Measurements from ENCODE around the gene NIPBL. TPM values are rescaled to one million over a fixed set of nuclear protein-coding genes. Genes with fewer than 3 reads are reported as not detected.
A peak's percentile ranks its signal among the peaks of the same experiment; 100 is the strongest.
"Not testable (repeated sequence)": the region's sequence is repeated elsewhere in the genome, so short reads cannot be mapped to it uniquely, and the experiment has no call there.

Gene NIPBL
- total and polyA plus RNA-seq, 9 donors = 30.7 to 53.0 (median 42.3) TPM

- DNase-seq = no peak
- 95% methylated on average over 18 of the region's 18 CpGs for WGBS (ENCODE audit: insufficient coverage)
- H3K9me3 ChIP-seq (replicated peaks; ENCODE audit: control insufficient read depth, low read depth, low read length) = no peaks in the 10 kb centered on the region
- no peak overlapping the region for H3K27ac ChIP-seq (ENCODE audit: low read length)
- H3K4me1 ChIP-seq (ENCODE audit: control insufficient read depth, insufficient read depth, low read length) = no peaks in the 10 kb centered on the region
- peaks cover 10% of the 10 kb centered on the region for H3K36me3 ChIP-seq (ENCODE audit: control insufficient read depth, insufficient read depth, low read length)
- H3K27me3 ChIP-seq (ENCODE audit: control insufficient read depth, insufficient read depth, low read length) = no peaks in the 10 kb centered on the region
- H3K4me3 ChIP-seq (ENCODE audit: low read length) = no peak overlapping the region
Observed at GRCh38 chr5:36885566-36886485, 9.3 kb downstream of the NIPBL start.

DNA sequence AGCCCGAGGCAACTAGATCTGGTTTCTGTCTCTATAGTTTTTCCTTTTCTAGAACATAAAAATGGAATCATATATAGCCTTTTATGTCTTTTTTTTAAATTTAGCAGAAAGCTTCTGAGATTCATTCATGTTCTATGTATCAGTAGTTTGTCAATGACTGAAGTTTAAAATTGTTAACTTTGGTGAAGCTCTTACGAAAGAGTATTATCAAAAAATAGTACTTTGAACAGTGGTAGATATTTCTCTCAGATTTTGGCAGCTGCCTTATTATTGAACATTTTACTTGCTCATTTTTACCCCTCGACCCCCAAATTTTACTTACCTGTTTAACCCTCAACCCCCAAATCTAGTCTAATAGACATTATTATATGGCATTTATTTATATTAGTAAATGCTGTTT, 10.2 kb downstream of the NIPBL start:
- H3K4me3 ChIP-seq (ENCODE audit: low read length) = no peak overlapping the region
- no peak overlapping the region for H3K27ac ChIP-seq (ENCODE audit: low read length)
- H3K9me3 ChIP-seq (replicated peaks; ENCODE audit: control insufficient read depth, low read depth, low read length) = no peaks in the 10 kb centered on the region
- H3K4me1 ChIP-seq (ENCODE audit: control insufficient read depth, insufficient read depth, low read length) = no peaks in the 10 kb centered on the region
- no CpG with 5 or more reads among the region's 3 CpGs for WGBS (ENCODE audit: insufficient coverage)
- H3K36me3 ChIP-seq (ENCODE audit: control insufficient read depth, insufficient read depth, low read length) = peaks cover 10% of the 10 kb centered on the region
- H3K27me3 ChIP-seq (ENCODE audit: control insufficient read depth, insufficient read depth, low read length) = no peaks in the 10 kb centered on the region
- DNase-seq = no peak

GRCh38 chr5:36887532-36887931, 11.0 kb downstream of the NIPBL start:
- Histone ChIP-seq H3K27me3 (ENCODE audit: control insufficient read depth, insufficient read depth, low read length) (no peaks in the 10 kb centered on the region), H3K27ac (ENCODE audit: low read length) (no peak overlapping the region), H3K9me3 (replicated peaks; ENCODE audit: control insufficient read depth, low read depth, low read length) (no peaks in the 10 kb centered on the region), H3K4me1 (ENCODE audit: control insufficient read depth, insufficient read depth, low read length) (no peaks in the 10 kb centered on the region), H3K36me3 (ENCODE audit: control insufficient read depth, insufficient read depth, low read length) (peaks cover 10% of the 10 kb centered on the region), H3K4me3 (ENCODE audit: low read length) (no peak overlapping the region)
- DNase-seq = no peak

DNA sequence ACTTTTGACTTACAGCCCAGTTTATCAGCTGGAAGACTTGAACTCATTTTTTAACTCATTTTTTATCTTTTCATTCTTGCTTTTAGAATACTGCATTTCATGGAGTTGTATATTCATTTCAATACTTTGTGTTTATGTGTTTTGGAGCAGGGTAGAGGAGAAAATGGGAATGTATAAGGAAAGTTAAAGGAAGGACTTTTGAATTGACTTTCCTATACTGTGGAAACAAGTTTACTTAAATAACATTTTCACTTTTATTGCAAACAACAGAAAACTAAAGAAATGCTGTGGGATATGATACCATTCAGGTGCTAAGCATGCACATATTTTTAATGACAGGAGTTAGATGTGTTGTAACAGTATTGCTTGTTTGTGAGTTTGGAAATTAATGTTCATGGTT, 11.7 kb downstream of the NIPBL start:
- Histone ChIP-seq H3K27me3 (ENCODE audit: control insufficient read depth, insufficient read depth, low read length) (no peaks in the 10 kb centered on the region), H3K36me3 (ENCODE audit: control insufficient read depth, insufficient read depth, low read length) (peaks cover 10% of the 10 kb centered on the region), H3K4me1 (ENCODE audit: control insufficient read depth, insufficient read depth, low read length) (no peaks in the 10 kb centered on the region), H3K27ac (ENCODE audit: low read length) (no peak overlapping the region), H3K9me3 (replicated peaks; ENCODE audit: control insufficient read depth, low read depth, low read length) (no peaks in the 10 kb centered on the region), H3K4me3 (ENCODE audit: low read length) (no peak overlapping the region)
- no peak for DNase-seq

DNA sequence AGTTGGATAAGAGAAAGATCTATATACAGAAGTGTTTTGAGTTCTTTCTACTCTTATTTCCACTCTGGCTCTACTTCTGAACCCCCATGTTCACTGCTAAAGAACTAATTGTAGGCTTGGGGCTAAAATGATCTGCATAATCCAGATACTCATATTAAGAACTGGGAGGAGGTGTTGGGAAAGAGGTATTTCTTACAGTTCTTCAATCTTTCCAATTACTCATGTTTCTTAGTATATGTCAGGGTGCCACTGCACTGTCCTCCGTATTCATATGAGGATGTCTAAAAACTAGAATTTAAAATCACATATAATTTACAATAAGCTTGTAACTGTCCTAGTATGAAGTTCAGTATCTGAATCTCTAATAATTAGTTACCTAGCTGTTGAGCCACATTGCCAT, 12.7 kb downstream of the NIPBL start:
- no peak for DNase-seq
- no peaks in the 10 kb centered on the region for H3K4me1 ChIP-seq (ENCODE audit: control insufficient read depth, insufficient read depth, low read length)
- no CpG with 5 or more reads among the region's 1 CpG for WGBS (ENCODE audit: insufficient coverage)
- H3K27me3 ChIP-seq (ENCODE audit: control insufficient read depth, insufficient read depth, low read length) = no peaks in the 10 kb centered on the region
- peaks cover 10% of the 10 kb centered on the region for H3K36me3 ChIP-seq (ENCODE audit: control insufficient read depth, insufficient read depth, low read length)
- no peak overlapping the region for H3K4me3 ChIP-seq (ENCODE audit: low read length)
- H3K27ac ChIP-seq (ENCODE audit: low read length) = no peak overlapping the region
- no peaks in the 10 kb centered on the region for H3K9me3 ChIP-seq (replicated peaks; ENCODE audit: control insufficient read depth, low read depth, low read length)

GRCh38 chr5:36891266-36891665, 14.7 kb downstream of the NIPBL start:
- WGBS (ENCODE audit: insufficient coverage) = 100% methylated on average over 1 of the region's 1 CpG
- H3K27ac ChIP-seq (ENCODE audit: low read length) = no peak overlapping the region
- H3K4me1 ChIP-seq (ENCODE audit: control insufficient read depth, insufficient read depth, low read length) = no peaks in the 10 kb centered on the region
- H3K27me3 ChIP-seq (ENCODE audit: control insufficient read depth, insufficient read depth, low read length) = no peaks in the 10 kb centered on the region
- no peaks in the 10 kb centered on the region for H3K9me3 ChIP-seq (replicated peaks; ENCODE audit: control insufficient read depth, low read depth, low read length)
- no peak overlapping the region for H3K4me3 ChIP-seq (ENCODE audit: low read length)
- H3K36me3 ChIP-seq (ENCODE audit: control insufficient read depth, insufficient read depth, low read length) = no peaks in the 10 kb centered on the region
- no peak for DNase-seq

- not testable (repeated sequence) for H3K36me3 ChIP-seq (ENCODE audit: control insufficient read depth, insufficient read depth, low read length)
- WGBS (ENCODE audit: insufficient coverage) = no CpG with 5 or more reads among the region's 6 CpGs
Observed at GRCh38 chr5:36892085-36892830, 15.7 kb downstream of the NIPBL start.

DNA sequence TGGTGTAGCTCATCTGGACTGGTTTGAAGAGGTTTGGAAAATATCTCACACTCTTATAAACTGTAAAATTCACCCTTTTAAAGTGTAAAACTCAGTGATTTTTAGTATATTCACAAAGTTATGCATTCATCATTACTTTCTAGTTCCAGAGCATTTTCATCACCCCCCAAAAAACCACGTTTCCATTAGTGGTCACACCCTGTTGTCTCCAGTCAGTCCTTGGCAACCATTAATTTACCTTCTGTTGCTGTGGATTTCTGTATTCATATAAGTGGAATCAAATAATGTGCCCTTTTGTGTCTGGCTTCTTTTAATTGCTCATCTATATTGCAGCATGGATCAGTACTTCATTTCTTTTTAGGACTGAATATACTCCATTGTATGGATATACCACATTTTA, 18.4 kb downstream of the NIPBL start:
- H3K4me1 ChIP-seq (ENCODE audit: control insufficient read depth, insufficient read depth, low read length) = no peaks in the 10 kb centered on the region
- WGBS (ENCODE audit: insufficient coverage) = no CpG with 5 or more reads among the region's 1 CpG
- no peak overlapping the region for H3K27ac ChIP-seq (ENCODE audit: low read length)
- no peaks in the 10 kb centered on the region for H3K9me3 ChIP-seq (replicated peaks; ENCODE audit: control insufficient read depth, low read depth, low read length)
- H3K4me3 ChIP-seq (ENCODE audit: low read length) = no peak overlapping the region
- H3K27me3 ChIP-seq (ENCODE audit: control insufficient read depth, insufficient read depth, low read length) = no peaks in the 10 kb centered on the region
- DNase-seq = no peak
- no peaks in the 10 kb centered on the region for H3K36me3 ChIP-seq (ENCODE audit: control insufficient read depth, insufficient read depth, low read length)

More at GRCh38 chr5:36892085-36892830, 15.7 kb downstream of the NIPBL start:
- H3K27ac ChIP-seq (ENCODE audit: low read length); DNase-seq; H3K27me3 ChIP-seq (ENCODE audit: control insufficient read depth, insufficient read depth, low read length); H3K4me1 ChIP-seq (ENCODE audit: control insufficient read depth, insufficient read depth, low read length); H3K4me3 ChIP-seq (ENCODE audit: low read length); H3K9me3 ChIP-seq (replicated peaks; ENCODE audit: control insufficient read depth, low read depth, low read length): not testable (repeated sequence)

DNA sequence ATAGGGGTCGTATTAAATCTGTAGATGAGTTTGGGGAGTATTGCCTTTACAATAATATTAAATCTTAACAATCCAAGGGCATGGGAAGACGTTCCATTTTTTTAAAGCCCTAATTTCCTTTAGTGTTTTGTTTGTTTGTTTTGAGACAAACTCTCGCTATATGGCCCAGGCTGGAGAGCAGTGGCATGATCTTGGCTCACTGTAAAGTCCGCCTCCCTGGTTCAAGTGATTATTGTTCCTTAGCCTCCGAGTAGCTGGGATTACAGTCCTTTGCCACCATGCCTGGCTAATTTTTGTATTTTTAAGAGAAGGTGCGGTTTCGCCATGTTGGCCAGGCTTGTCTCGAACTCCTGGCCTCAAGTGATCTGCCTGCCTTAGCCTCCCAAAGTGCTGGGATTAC, 19.9 kb downstream of the NIPBL start:
- H3K4me1 ChIP-seq (ENCODE audit: control insufficient read depth, insufficient read depth, low read length) = no peaks in the 10 kb centered on the region
- H3K27ac ChIP-seq (ENCODE audit: low read length) = no peak overlapping the region
- no peak for DNase-seq
- H3K9me3 ChIP-seq (replicated peaks; ENCODE audit: control insufficient read depth, low read depth, low read length) = no peaks in the 10 kb centered on the region
- H3K27me3 ChIP-seq (ENCODE audit: control insufficient read depth, insufficient read depth, low read length) = no peaks in the 10 kb centered on the region
- WGBS (ENCODE audit: insufficient coverage) = 100% methylated on average over 3 of the region's 8 CpGs
- no peak overlapping the region for H3K4me3 ChIP-seq (ENCODE audit: low read length)
- no peaks in the 10 kb centered on the region for H3K36me3 ChIP-seq (ENCODE audit: control insufficient read depth, insufficient read depth, low read length)

- DNase-seq = peak; percentile 53
- no CpG with 5 or more reads among the region's 1 CpG for WGBS (ENCODE audit: insufficient coverage)
- peaks cover 6% of the 10 kb centered on the region for H3K9me3 ChIP-seq (replicated peaks; ENCODE audit: control insufficient read depth, low read depth, low read length)
- H3K27ac ChIP-seq (ENCODE audit: low read length) = no peak overlapping the region
- no peaks in the 10 kb centered on the region for H3K27me3 ChIP-seq (ENCODE audit: control insufficient read depth, insufficient read depth, low read length)
- no peak overlapping the region for H3K4me3 ChIP-seq (ENCODE audit: low read length)
- H3K36me3 ChIP-seq (ENCODE audit: control insufficient read depth, insufficient read depth, low read length) = no peaks in the 10 kb centered on the region
- no peaks in the 10 kb centered on the region for H3K4me1 ChIP-seq (ENCODE audit: control insufficient read depth, insufficient read depth, low read length)
Observed at GRCh38 chr5:36897616-36898015, 21.0 kb downstream of the NIPBL start.

Measured in muscle of leg (tissue), 11 donors.